GM21576 (cell line): ENCODE data around the gene GPRC5A.

Experiments
- ATAC-seq: cut with Tn5 transposase; IDR thresholded peaks from one replicate; pipeline ENCODE4 v1.9.1; 2021; ENCODE audit warnings: mild to moderate bottlenecking, moderate library complexity; ENCODE audit not compliant: unreplicated experiment

Gene GPRC5A

GRCh38 chr12:12938541-12938940, 47.2 kb downstream of the GPRC5A start:
- ATAC-seq = no peak

- no peak for ATAC-seq
These were observed 48.5 kb downstream of the GPRC5A start for GRCh38 chr12:12939888-12940287.

- no peak for ATAC-seq
These were observed 50.3 kb downstream of the GPRC5A start for GRCh38 chr12:12941450-12942350.

- ATAC-seq = no peak
These were observed 52.4 kb downstream of the GPRC5A start for GRCh38 chr12:12943586-12944260.

GRCh38 chr12:12945591-12945990, 54.2 kb downstream of the GPRC5A start:
- ATAC-seq = no peak

- no peak for ATAC-seq
These were observed 55.5 kb downstream of the GPRC5A start for GRCh38 chr12:12946686-12947355.

- no peak for ATAC-seq
These were observed 56.5 kb downstream of the GPRC5A start for GRCh38 chr12:12947902-12948301.

GRCh38 chr12:12951504-12951903, 60.1 kb downstream of the GPRC5A start:
- ATAC-seq = no peak

GRCh38 chr12:12952036-12952435, 60.7 kb downstream of the GPRC5A start, which contains the start of gene GPRC5D:
TSS of gene GPRC5D (minus strand) at chr12:12952170. CDS start at chr12:12950384, 1,786 bp downstream.
- no peak for ATAC-seq

- no peak for ATAC-seq
These were observed 63.0 kb downstream of the GPRC5A start for GRCh38 chr12:12954356-12954755.

- no peak for ATAC-seq
These were observed 63.7 kb downstream of the GPRC5A start for GRCh38 chr12:12954878-12955625.

- ATAC-seq = no peak
These were observed 67.5 kb downstream of the GPRC5A start for GRCh38 chr12:12958886-12959285.

- no peak for ATAC-seq
These were observed 69.4 kb downstream of the GPRC5A start for GRCh38 chr12:12960639-12961209.

- ATAC-seq = no peak
These were observed 72.9 kb downstream of the GPRC5A start for GRCh38 chr12:12964255-12964654.

- ATAC-seq = no peak
These were observed 74.5 kb downstream of the GPRC5A start for GRCh38 chr12:12965836-12966235.
